Calu3 (cell line): Measurements from ENCODE around the gene GM2A. TPM values are rescaled to one million over a fixed set of nuclear protein-coding genes. Genes with fewer than 3 reads are reported as not detected.

Experiments used
- BruUV-seq: library from RNA; stranded (reverse); fragments of 400-500 nt; replicated peaks from 2 replicates; lab custom pipeline; 2021; lab: Mats Ljungman, UMichigan
- CTCF ChIA-PET: fragments of 300-600 bp; sonication (Branson Sonifier 250); formaldehyde crosslinking; loops from one replicate; lab custom pipeline; 2022; ENCODE audit warnings: antibody characterized with exemption; lab: Charles Lee
- DNase-seq: peaks from one replicate; pipeline ENCODE4 v3.0.0; 2022
- H3K27ac Mint-ChIP-seq: one replicate; pipeline ENCODE4 v1.8.0; 2022; ENCODE audit warnings: mixed read lengths; ENCODE audit not compliant: unreplicated experiment
- H3K27me3 Mint-ChIP-seq: one replicate; pipeline ENCODE4 v1.8.0; 2022; ENCODE audit warnings: mixed read lengths; ENCODE audit not compliant: unreplicated experiment
- H3K36me3 Mint-ChIP-seq: one replicate; pipeline ENCODE4 v1.8.0; 2022; ENCODE audit warnings: mild to moderate bottlenecking, moderate library complexity, mixed read lengths; ENCODE audit not compliant: insufficient read depth, unreplicated experiment
- H3K4me1 Mint-ChIP-seq: one replicate; pipeline ENCODE4 v1.8.0; 2022; ENCODE audit warnings: mild to moderate bottlenecking, low read depth, mixed read lengths; ENCODE audit not compliant: unreplicated experiment
- H3K4me3 Mint-ChIP-seq: one replicate; pipeline ENCODE4 v1.8.0; 2022; ENCODE audit warnings: mild to moderate bottlenecking, low read depth, moderate library complexity, mixed read lengths; ENCODE audit not compliant: unreplicated experiment
- H3K9me3 Mint-ChIP-seq: one replicate; pipeline ENCODE4 v1.8.0; 2022; ENCODE audit warnings: low read depth, mixed read lengths; ENCODE audit not compliant: unreplicated experiment
- CTCF ChIP-seq: fragments of 200-600 bp; IDR thresholded peaks from one replicate; pipeline ENCODE4 v1.8.0; 2022; ENCODE audit warnings: antibody characterized with exemption; ENCODE audit not compliant: unreplicated experiment
- intact Hi-C: fragments of 100-400 bp; cut with micrococcal nuclease; formaldehyde crosslinking; loops from one replicate; pipeline ENCODE4 v1.10.0; 2022; ENCODE audit not compliant: unreplicated experiment
- total RNA-seq: library from RNA; stranded (reverse); gene quantifications from 2 replicates; pipeline ENCODE4 v1.2.3, GENCODE V29; 2022

Gene GM2A
- total RNA-seq, 1 experiment from 2014 or later, result 22.4 TPM

GRCh38 chr5:151221574-151221973 lies 31.4 kb upstream of the GM2A start:
- TF ChIP-seq CTCF, result no peak
- intact Hi-C loops, result loop anchor here (5.0 kb wide), 1 partner anchor 76 kb away; no protein-coding TSS in a partner anchor
- DNase-seq, result no peak
- CTCF ChIA-PET, result interaction anchor here (0.6 to 1.0 kb wide), 2 partner anchors 8 to 1130 kb away, joined by 3 read pairs; no protein-coding TSS in a partner anchor
- no peak overlapping the region for H3K4me3 Mint-ChIP-seq
- no TSS peak for BruUV-seq
- H3K36me3 Mint-ChIP-seq, result peaks cover 7% of the 10 kb centered on the region
- no peaks in the 10 kb centered on the region for H3K9me3 Mint-ChIP-seq
- H3K27me3 Mint-ChIP-seq, result peaks cover 21% of the 10 kb centered on the region
- no peaks in the 10 kb centered on the region for H3K4me1 Mint-ChIP-seq
- H3K27ac Mint-ChIP-seq, result no peak overlapping the region

GRCh38 chr5:151222054-151222789 lies 30.8 kb upstream of the GM2A start:
- intact Hi-C loops, result loop anchor here (5.0 kb wide), 1 partner anchor 75 kb away; no protein-coding TSS in a partner anchor
- no peak overlapping the region for H3K27ac Mint-ChIP-seq
- DNase-seq, result no peak
- no TSS peak for BruUV-seq
- CTCF ChIA-PET, result interaction anchor here (1.0 kb wide), 1 partner anchor 8 kb away, joined by 3 read pairs; no protein-coding TSS in a partner anchor
- H3K4me3 Mint-ChIP-seq, result no peak overlapping the region
- peaks cover 21% of the 10 kb centered on the region for H3K27me3 Mint-ChIP-seq
- peaks cover 7% of the 10 kb centered on the region for H3K36me3 Mint-ChIP-seq
- H3K9me3 Mint-ChIP-seq, result no peaks in the 10 kb centered on the region
- no peak for TF ChIP-seq CTCF
- no peaks in the 10 kb centered on the region for H3K4me1 Mint-ChIP-seq

- no peak for TF ChIP-seq CTCF
- no peak overlapping the region for H3K27ac Mint-ChIP-seq
- no peak for DNase-seq
- peaks cover 21% of the 10 kb centered on the region for H3K27me3 Mint-ChIP-seq
- no TSS peak for BruUV-seq
- intact Hi-C loops, result loop anchor here (5.0 kb wide), 1 partner anchor 74 kb away; no protein-coding TSS in a partner anchor
- H3K4me3 Mint-ChIP-seq, result peak overlapping the region; percentile 77
- H3K9me3 Mint-ChIP-seq, result no peaks in the 10 kb centered on the region
- CTCF ChIA-PET, result interaction anchor here (1.5 to 2.0 kb wide), 3 partner anchors 10 to 97 kb away, joined by 4 to 9 read pairs (median 5); partner anchors contain the start of gene GM2A
- no peaks in the 10 kb centered on the region for H3K4me1 Mint-ChIP-seq
- peaks cover 7% of the 10 kb centered on the region for H3K36me3 Mint-ChIP-seq
Measured at GRCh38 chr5:151222790-151223446, 30.1 kb upstream of the GM2A start.

GRCh38 chr5:151223447-151224264 lies 29.3 kb upstream of the GM2A start, which contains the start of gene CCDC69:
Gene CCDC69 (minus strand): TSS chr5:151224092. CDS start chr5:151223970, 122 bp downstream.
- no peak for TF ChIP-seq CTCF
- H3K27me3 Mint-ChIP-seq, result peaks cover 26% of the 10 kb centered on the region
- DNase-seq, result peak; percentile 79
- H3K4me3 Mint-ChIP-seq, result peak within 1 kb of the TSS; percentile 77
- CTCF ChIA-PET, result interaction anchor here (0.6 to 2.0 kb wide), 6 partner anchors 8 to 360 kb away, joined by 4 to 9 read pairs (median 4); partner anchors contain the start of gene GM2A
- no peak within 1 kb of the TSS for H3K27ac Mint-ChIP-seq
- peaks cover 7% of the 10 kb centered on the region for H3K36me3 Mint-ChIP-seq
- H3K4me1 Mint-ChIP-seq, result no peaks in the 10 kb centered on the region
- H3K9me3 Mint-ChIP-seq, result no peaks in the 10 kb centered on the region
- BruUV-seq, result no TSS peak
- intact Hi-C loops, result loop anchor here (5.0 kb wide), 1 partner anchor 74 kb away; no protein-coding TSS in a partner anchor
